Brain microvascular endothelial cell (primary cell): ENCODE results near the gene COL9A3.

Experiments
- DNase-seq: peaks from one replicate; pipeline ENCODE4 v3.0.0-alpha.2; 2020
- H3K27ac ChIP-seq: fragments of 250-450 bp; sonication (Bioruptor Pico); 2 replicates; pipeline ENCODE4 v1.5.1; 2020; ENCODE audit warnings: mild to moderate bottlenecking, moderate library complexity
- H3K27me3 ChIP-seq: fragments of 250-450 bp; sonication (Bioruptor Pico); replicated peaks from 2 replicates; pipeline ENCODE4 v1.5.1; 2020; ENCODE audit warnings: mild to moderate bottlenecking
- H3K36me3 ChIP-seq: fragments of 250-450 bp; sonication (Bioruptor Pico); replicated peaks from 2 replicates; pipeline ENCODE4 v1.5.1; 2020; ENCODE audit warnings: mild to moderate bottlenecking
- H3K4me3 ChIP-seq: 2 replicates; pipeline ENCODE4 v1.5.1; 2011; ENCODE audit warnings: low read depth, mild to moderate bottlenecking, control low read depth, low read length, moderate library complexity
- CTCF ChIP-seq: IDR thresholded peaks from 2 replicates; pipeline ENCODE4 v1.5.1; 2011; ENCODE audit warnings: low read depth, mild to moderate bottlenecking, moderate library complexity, low read length, control low read depth, inconsistent platforms; ENCODE audit errors: missing control alignments
- in situ Hi-C: cut with HindIII; loops from 2 replicates; pipeline ENCODE4 v1.10.0; 2017; ENCODE audit warnings: low sequenced_read_pairs, low pct_ligation_motif_present

The COL9A3 gene

GRCh38 chr20:62796699-62797491 is 20.0 kb upstream of the COL9A3 start:
- no peak for TF ChIP-seq CTCF
- H3K27ac ChIP-seq: peak overlapping the region; percentile 46
- DNase-seq: no peak
- H3K4me3 ChIP-seq: peak overlapping the region; percentile 67
- peaks cover 18% of the 10 kb centered on the region for H3K36me3 ChIP-seq
- H3K27me3 ChIP-seq: no peaks in the 10 kb centered on the region
- in situ Hi-C loops: no loop called here

GRCh38 chr20:62797671-62798532 is 18.9 kb upstream of the COL9A3 start:
- Histone ChIP-seq H3K27me3 (no peaks in the 10 kb centered on the region), H3K4me3 (no peak overlapping the region), H3K36me3 (peaks cover 18% of the 10 kb centered on the region), H3K27ac (no peak overlapping the region)
- no peak for TF ChIP-seq CTCF
- in situ Hi-C loops: no loop called here
- no peak for DNase-seq

- no peak for TF ChIP-seq CTCF
- Histone ChIP-seq H3K27ac (no peak overlapping the region), H3K4me3 (no peak overlapping the region), H3K36me3 (peaks cover 18% of the 10 kb centered on the region), H3K27me3 (no peaks in the 10 kb centered on the region)
- DNase-seq: no peak
- in situ Hi-C loops: no loop called here
Observed at GRCh38 chr20:62799036-62799435, 17.8 kb upstream of the COL9A3 start.

- no peak for DNase-seq
- H3K27ac ChIP-seq: no peak overlapping the region
- H3K4me3 ChIP-seq: no peak overlapping the region
- H3K36me3 ChIP-seq: peaks cover 18% of the 10 kb centered on the region
- in situ Hi-C loops: no loop called here
- H3K27me3 ChIP-seq: no peaks in the 10 kb centered on the region
- TF ChIP-seq CTCF: no peak
Observed at GRCh38 chr20:62799459-62799858, 17.4 kb upstream of the COL9A3 start.

- in situ Hi-C loops: no loop called here
- Histone ChIP-seq H3K27ac (no peak overlapping the region), H3K27me3 (no peaks in the 10 kb centered on the region), H3K36me3 (peaks cover 18% of the 10 kb centered on the region), H3K4me3 (no peak overlapping the region)
- no peak for TF ChIP-seq CTCF
- no peak for DNase-seq
Observed at GRCh38 chr20:62799873-62800272, 17.0 kb upstream of the COL9A3 start.
